ENCODE data around the gene FGR.

- TF ChIP-seq CTCF (IDR thresholded peaks at IDR 0.05) (no peak), POLR2A (IDR thresholded peaks at IDR 0.05) (no peak)
Measured at GRCh38 chr1:27567971-27568299, 67.0 kb downstream of the FGR start.

All from heart left ventricle (tissue), 13 donors.